Right lung (tissue), 10 donors: ENCODE data around the gene USP15. TPM values are rescaled to one million over a fixed set of nuclear protein-coding genes. Genes with fewer than 3 reads are reported as not detected.

Experiments
- DNase-seq, 2 donors: peaks; one replicate each; pipeline ENCODE4 v3.0.0-alpha.2; 2013
- long read RNA-seq, 8 donors: transcript quantifications; one replicate each; lab custom pipeline, GENCODE V29; 2026
- polyA plus RNA-seq, 5 donors: library from polyadenylated mRNA; unstranded; fragments of 120-200 nt; gene quantifications; one replicate each; pipeline versions ENCODE4 v1.2.1 to v1.2.3, GENCODE V29; 2013; ENCODE audit warnings: inconsistent platforms in 1 of 5, low replicate concordance in 1 of 5; ENCODE audit not compliant: insufficient read length in 5 of 5, insufficient read depth in 1 of 5

USP15 gene
- 10 to 100 TPM; 33.1 to 64.3 (median 54.9) TPM for polyA plus RNA-seq
- long read RNA-seq, donor 1, full-length matches to known transcripts, result 16 of 21 reads
- long read RNA-seq, donor 1, partial matches to known transcripts, result 5 of 21 reads
- long read RNA-seq, donor 1, other reads (novel, unspliced or antisense), result 0 of 21 reads
- long read RNA-seq, donor 2, full-length matches to known transcripts, result 6 of 6 reads
- long read RNA-seq, donor 2, partial matches to known transcripts, result 0 of 6 reads
- long read RNA-seq, donor 2, other reads (novel, unspliced or antisense), result 0 of 6 reads
- long read RNA-seq, donor 3, transcript USP15-211 (2 exons, 583 nt), result major isoform, 5 of 9 reads
- long read RNA-seq, donor 3, partial matches to known transcripts, result 0 of 9 reads
- long read RNA-seq, donor 3, other reads (novel, unspliced or antisense), result 0 of 9 reads
- long read RNA-seq, donor 4, partial matches to known transcripts, result 0 of 6 reads
- long read RNA-seq, donor 4, other reads (novel, unspliced or antisense), result 0 of 6 reads
- long read RNA-seq, donor 5, full-length matches to known transcripts, result 11 of 11 reads
- long read RNA-seq, donor 5, partial matches to known transcripts, result 0 of 11 reads
- long read RNA-seq, donor 5, other reads (novel, unspliced or antisense), result 0 of 11 reads
- long read RNA-seq, donor 6, full-length matches to known transcripts, result 11 of 11 reads
- long read RNA-seq, donor 6, partial matches to known transcripts, result 0 of 11 reads
- long read RNA-seq, donor 6, other reads (novel, unspliced or antisense), result 0 of 11 reads
- long read RNA-seq, donor 7, full-length matches to known transcripts, result 3 of 3 reads
- long read RNA-seq, donor 7, partial matches to known transcripts, result 0 of 3 reads
- long read RNA-seq, donor 7, other reads (novel, unspliced or antisense), result 0 of 3 reads
- long read RNA-seq, donor 8, full-length matches to known transcripts, result 6 of 6 reads
- long read RNA-seq, donor 8, partial matches to known transcripts, result 0 of 6 reads
- long read RNA-seq, donor 8, other reads (novel, unspliced or antisense), result 0 of 6 reads

GRCh38 chr12:62259993-62260732 lies at the start of gene USP15:
USP15 (plus strand) TSS chr12:62260404; CDS start chr12:62260415, 11 bp downstream.
- peak; percentile 97 for DNase-seq

DNA sequence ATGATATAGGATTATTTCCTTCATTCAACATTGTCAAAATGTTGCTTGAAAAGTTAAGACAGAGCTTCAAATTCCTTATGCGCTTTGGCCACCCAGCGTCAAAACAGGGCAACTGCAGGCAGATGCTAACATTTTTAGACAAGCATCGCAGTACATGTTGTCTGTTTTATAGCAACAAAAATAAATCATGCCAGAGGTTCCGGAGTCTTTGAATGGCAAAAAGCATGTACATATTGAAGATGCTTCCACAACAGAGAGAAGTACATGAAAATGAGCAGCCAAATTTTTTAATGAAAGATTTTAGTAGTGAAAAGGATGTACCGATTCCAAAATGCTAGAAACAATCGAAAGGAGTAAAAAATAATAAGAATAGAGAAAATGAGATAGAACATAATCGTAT lies 49.8 kb upstream of the USP15 start:
- no peak for DNase-seq

DNA sequence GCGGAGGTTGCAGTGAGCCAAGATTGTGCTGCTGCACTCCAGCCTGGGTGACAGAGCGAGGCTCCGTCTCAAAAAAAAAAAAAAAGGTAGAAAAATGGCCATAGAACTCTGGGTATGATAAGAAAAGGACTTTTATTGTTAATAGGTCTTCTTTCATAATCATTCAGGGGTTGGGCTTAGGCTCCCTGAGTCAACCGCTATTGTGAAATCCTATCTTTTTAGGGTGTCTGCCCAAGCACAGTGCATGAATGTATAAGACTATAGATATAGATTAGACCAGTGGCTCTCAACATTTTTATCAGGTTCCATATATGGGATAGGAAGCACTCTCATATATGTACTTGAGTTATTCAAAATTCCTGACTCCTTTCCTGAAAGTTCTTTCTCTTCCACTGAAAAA lies 48.7 kb upstream of the USP15 start:
- DNase-seq, result no peak

DNA sequence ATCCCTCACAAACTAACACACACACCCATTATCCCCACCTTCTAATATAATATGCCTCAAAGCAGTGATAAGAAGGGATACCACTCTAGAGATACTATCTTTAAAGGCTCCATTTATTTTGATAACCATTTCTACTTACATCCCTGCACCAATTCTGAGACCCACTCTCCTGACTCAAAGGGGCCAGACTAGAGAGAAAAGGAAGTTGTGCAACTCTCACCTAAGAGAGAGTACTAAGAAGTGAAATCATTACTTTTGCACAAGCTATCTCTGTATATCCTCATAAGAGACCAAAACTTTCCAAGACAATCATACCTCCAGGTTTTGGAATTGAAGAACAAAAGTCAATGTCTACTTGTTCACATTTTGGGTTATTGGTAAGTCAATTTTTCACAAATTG lies 45.4 kb upstream of the USP15 start:
- no peak for DNase-seq

DNA sequence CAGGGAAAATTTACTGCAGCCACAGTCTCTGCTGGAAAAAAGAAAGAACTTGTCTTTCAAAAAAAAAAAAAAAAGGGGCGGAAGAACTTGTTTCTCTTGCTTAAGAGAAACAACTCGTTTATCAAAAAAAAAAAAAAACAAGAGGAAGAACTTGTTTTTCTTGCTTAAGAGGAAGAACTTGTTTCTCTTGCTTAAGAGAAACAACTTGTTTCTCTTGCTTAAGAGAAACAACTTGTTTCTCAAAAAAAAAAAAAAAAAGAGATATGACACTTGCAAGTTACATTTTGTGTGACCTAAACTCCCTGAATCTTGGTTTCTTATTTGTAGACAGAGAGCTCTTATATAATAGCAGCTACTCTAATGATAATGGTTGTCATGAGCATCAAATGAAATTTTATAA lies 44.7 kb upstream of the USP15 start:
- no peak for DNase-seq

DNA sequence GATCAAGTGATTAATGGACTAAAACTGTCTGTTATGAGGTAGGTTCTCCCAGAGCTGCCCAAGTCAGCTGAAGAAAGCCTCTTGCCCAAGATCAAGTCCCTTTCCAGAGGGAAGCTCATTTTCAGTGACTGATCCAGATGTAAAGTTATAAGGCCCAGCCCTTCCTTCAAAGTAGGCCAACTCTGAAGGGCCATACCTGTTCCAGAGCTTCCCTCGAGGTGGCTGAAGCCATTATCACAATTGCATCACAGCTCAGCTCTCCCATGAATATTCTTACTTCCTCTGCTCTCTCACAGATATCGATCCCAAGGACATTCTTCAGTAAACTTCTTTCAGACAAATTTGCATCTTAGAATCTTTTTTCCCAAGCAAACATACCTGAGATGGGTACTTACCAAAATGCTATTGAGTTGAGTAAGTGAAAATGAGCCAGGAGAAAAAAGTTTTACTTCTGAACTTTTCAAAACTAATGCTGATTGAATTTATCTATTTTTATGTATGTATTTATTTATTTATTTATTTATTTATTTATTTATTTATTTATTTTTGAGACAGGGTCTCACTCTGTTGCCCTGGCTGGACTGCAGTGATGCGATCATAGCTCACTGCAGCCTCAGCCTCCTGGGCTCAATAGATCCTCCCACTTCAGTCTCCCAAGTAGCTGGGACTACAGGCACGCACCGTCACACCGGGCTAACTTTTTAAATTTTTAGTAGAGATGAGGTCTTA lies 42.6 kb upstream of the USP15 start:
- DNase-seq, result no peak

- DNase-seq, result no peak
Measured at GRCh38 chr12:62221107-62221506, 39.1 kb upstream of the USP15 start.

- DNase-seq, result no peak
Measured at GRCh38 chr12:62224601-62225000, 35.6 kb upstream of the USP15 start.

- no peak for DNase-seq
Measured at GRCh38 chr12:62227091-62227490, 33.1 kb upstream of the USP15 start.

DNA sequence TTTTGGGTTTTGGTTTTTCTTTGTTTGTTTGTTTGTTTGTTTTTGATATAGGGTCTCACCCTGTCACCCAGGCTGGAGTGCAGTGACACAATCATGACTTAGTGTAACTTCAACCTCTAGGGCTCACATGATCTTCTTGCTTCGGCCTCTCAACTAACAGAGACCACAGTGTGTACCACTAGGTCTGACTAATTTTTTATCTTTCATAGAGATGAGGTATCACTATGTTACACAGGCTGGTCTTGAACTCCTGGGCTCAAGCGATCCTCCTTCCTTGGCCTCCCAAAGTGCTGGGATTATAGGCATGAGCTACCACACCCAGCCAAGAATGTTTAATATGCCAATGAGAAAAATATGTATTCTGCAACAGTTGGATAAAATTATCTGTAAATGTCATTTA lies 29.6 kb upstream of the USP15 start:
- DNase-seq, result no peak

GRCh38 chr12:62232143-62232729 lies 28.0 kb upstream of the USP15 start:
- no peak for DNase-seq

GRCh38 chr12:62233805-62234204 lies 26.4 kb upstream of the USP15 start:
- no peak for DNase-seq

GRCh38 chr12:62239571-62239970 lies 20.6 kb upstream of the USP15 start:
- no peak for DNase-seq

DNA sequence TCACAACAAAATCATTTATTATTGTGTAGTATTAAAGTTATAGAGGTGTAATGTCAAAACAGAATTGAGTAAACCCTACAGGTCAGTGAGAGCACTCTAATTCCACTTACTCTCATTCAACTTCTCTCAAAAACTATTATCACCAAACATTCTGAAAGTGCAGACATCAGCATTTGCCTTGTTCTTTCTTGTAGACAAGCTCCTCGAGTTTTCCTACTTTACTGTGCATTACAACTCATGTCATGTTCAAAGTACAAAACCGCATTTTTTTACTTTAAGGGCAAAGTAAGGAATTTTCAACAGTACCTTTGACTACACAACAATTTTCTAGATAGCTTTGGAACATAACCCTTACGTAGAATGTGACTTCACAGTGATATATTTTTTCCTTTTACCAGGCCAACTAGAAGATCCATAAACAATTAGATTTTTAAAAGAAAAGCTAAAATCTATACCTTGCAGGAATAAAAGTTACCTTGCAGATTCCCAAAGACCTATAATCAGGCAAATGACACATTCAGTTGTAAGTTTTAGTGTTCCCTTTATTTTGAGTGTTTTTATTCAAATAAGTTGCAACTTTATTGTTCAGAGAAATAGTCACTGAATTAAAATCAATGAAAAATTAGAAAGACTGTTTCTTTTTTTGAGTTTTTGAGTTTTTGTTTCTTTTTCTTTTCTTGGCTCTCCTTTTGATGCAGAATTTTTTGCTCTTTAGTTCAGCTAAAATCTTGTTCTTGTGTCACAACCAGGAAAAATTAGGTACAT lies 12.7 kb upstream of the USP15 start:
- no peak for DNase-seq

- no peak for DNase-seq
Measured at GRCh38 chr12:62248873-62249272, 11.3 kb upstream of the USP15 start.

DNA sequence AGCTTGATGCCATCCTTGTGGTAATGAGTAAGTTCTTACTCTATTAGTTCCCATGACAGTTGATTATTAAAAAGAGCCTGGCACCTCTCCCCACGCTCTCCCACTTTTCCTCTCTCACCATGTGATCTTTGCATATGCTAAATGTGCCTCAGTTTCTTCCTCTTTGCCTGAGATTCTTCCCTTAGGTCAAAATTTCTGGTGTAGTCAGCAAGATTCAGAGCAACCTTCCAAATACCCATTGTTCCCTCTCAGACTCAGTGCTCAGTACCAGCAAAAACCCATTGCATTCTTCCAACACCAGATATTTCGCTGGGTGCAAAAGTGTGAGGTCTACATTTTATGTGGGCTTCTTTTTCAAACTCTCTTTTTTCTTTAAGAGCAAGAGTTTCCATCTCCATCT lies 10.8 kb upstream of the USP15 start:
- DNase-seq, result no peak

DNA sequence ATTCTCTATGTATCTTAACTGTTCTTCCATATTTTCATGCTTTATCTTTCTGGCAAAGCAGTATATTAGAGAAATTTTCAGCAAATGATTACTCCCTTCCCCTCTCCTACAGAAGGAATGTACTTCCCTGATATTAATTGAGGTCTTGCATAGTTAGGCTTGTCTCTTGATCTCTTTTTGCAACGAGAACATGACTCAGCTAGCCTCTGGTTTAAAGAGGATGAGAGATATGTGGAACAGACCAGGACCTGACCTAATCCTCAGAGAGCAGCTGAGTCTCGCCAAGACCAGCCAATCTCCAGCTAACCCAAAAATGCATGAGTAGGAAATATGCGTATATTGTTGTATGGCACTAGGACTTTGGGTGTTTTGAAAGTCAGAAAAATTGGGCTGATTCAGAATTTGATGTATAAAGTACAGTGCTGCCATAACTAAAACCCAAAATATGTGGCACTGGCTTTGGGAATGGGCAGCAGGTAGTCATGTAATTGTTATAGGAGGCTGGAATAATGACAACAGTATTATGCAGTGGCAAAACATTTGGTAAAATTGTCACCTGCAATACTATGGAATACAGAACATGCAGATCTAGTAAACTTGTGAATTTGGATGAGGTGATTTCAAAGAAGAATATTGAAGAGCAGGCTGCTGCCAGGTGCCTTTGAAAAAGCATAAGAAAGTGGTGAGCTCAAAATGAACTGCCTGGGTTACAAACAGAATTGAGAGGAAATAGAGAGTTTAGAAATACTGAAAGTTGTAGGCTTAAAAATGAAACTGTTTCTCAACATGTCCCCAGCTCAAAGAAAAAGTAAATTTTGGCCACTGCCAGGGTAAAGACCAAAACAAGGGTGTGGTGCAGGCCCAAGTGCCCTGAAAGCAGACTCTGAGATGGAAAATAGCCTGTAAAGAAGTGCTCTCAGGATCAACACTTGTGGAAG lies 9.3 kb upstream of the USP15 start:
- DNase-seq, result no peak

- DNase-seq, result no peak
Measured at GRCh38 chr12:62251609-62251958, 8.6 kb upstream of the USP15 start.

GRCh38 chr12:62252576-62252975 lies 7.6 kb upstream of the USP15 start:
- DNase-seq, result no peak
